HG02798 (cell line): ENCODE results near the gene PSG1.
"Not testable (repeated sequence)": the region's sequence is repeated elsewhere in the genome, so short reads cannot be mapped to it uniquely, and the experiment has no call there.

ENCODE experiments used
- ATAC-seq: cut with Tn5 transposase; IDR thresholded peaks from one replicate; pipeline ENCODE4 v1.9.1; 2021; ENCODE audit warnings: mild to moderate bottlenecking; ENCODE audit not compliant: unreplicated experiment, poor library complexity

Gene PSG1

GRCh38 chr19:42831221-42832019 is 48.1 kb downstream of the PSG1 start:
- ATAC-seq = no peak

GRCh38 chr19:42821306-42821977 is 58.1 kb downstream of the PSG1 start:
- ATAC-seq = not testable (repeated sequence)

GRCh38 chr19:42819960-42820650 is 59.4 kb downstream of the PSG1 start:
- not testable (repeated sequence) for ATAC-seq

GRCh38 chr19:42816894-42817293 is 62.6 kb downstream of the PSG1 start:
- no peak for ATAC-seq
